Thyroid gland (tissue), 4 donors: Measurements from ENCODE around the gene FADS1.

Experiments
- POLR2A ChIP-seq, 2 donors: fragments of 450-650 bp; IDR thresholded peaks; one replicate each; pipeline ENCODE4 v1.6.1; 2017; ENCODE audit warnings: antibody characterized with exemption in 2 of 2, mild to moderate bottlenecking in 2 of 2, moderate library complexity in 1 of 2
- TF ChIP-seq, protein P1 (sequence below), 6 experiments: fragments of 200-600 bp in 3 of 6; fragments of 450-650 bp in 3 of 6; sonication (generic) in 3 of 6; IDR thresholded peaks; one replicate each; pipeline ENCODE4 v1.5.1; 2016 to 2019; ENCODE audit warnings: antibody characterized with exemption in 6 of 6, mild to moderate bottlenecking in 2 of 6, inconsistent platforms in 1 of 6, moderate library complexity in 1 of 6

DNA sequence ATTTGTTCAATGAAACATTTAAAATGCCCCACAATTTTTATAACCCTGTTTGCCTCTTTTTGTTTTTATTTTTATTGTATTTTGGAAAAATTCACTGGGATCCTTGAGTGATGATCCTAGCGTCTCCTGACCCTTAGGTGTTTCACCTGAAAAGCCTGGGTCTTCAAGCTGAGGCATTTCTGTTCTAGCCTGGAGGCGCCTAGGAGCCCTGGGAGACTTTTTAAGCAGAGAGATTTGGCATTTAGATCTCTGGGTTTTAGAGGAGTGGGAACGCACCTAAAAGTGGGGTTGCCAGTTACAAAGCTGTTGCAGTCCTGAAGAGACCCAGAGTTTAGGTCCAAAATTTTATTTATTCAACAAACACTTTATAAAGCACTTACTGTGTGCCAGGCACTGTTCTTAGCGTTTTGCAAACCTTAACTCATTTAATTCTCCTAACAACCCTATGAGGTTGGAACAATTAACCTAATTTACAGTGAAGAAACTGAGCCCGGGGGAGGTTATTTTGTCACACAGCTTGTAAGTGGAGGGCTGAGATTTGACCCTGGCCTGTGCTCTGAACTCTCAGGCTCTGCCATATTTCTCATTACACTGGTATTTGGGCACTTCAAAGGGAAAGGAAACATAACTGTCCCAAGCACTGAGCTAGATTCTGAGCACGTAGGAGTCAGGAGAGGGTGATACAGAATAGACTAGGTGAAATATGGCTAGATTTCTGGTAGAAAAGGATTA lies 834 bp upstream of the FADS1 start:
- TF ChIP-seq, protein P1, sequence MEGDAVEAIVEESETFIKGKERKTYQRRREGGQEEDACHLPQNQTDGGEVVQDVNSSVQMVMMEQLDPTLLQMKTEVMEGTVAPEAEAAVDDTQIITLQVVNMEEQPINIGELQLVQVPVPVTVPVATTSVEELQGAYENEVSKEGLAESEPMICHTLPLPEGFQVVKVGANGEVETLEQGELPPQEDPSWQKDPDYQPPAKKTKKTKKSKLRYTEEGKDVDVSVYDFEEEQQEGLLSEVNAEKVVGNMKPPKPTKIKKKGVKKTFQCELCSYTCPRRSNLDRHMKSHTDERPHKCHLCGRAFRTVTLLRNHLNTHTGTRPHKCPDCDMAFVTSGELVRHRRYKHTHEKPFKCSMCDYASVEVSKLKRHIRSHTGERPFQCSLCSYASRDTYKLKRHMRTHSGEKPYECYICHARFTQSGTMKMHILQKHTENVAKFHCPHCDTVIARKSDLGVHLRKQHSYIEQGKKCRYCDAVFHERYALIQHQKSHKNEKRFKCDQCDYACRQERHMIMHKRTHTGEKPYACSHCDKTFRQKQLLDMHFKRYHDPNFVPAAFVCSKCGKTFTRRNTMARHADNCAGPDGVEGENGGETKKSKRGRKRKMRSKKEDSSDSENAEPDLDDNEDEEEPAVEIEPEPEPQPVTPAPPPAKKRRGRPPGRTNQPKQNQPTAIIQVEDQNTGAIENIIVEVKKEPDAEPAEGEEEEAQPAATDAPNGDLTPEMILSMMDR (IDR thresholded peaks at IDR 0.05): no peak
- TF ChIP-seq POLR2A (IDR thresholded peaks at IDR 0.05): no peak
